ENCODE data around the gene LAMC1.

DNA sequence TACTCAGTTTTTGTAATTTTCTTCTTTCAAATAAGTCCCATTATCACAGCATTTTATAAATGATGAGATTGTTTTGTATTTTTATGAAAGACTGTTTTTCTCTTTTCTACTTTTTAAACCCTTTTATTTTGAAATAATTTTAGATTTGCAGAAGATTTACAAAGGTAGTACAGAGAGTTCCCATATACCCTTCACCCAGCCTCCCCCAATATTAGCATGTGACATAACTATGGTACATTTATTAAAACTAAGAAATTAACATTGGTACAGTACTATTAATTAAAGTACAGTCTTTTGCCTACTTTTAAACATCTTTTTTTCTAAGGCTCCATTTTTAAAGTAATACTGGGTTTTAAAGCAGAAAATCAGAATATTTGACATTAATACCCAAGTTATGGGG, 127.2 kb downstream of the LAMC1 start:
- TF ChIP-seq, protein P1, sequence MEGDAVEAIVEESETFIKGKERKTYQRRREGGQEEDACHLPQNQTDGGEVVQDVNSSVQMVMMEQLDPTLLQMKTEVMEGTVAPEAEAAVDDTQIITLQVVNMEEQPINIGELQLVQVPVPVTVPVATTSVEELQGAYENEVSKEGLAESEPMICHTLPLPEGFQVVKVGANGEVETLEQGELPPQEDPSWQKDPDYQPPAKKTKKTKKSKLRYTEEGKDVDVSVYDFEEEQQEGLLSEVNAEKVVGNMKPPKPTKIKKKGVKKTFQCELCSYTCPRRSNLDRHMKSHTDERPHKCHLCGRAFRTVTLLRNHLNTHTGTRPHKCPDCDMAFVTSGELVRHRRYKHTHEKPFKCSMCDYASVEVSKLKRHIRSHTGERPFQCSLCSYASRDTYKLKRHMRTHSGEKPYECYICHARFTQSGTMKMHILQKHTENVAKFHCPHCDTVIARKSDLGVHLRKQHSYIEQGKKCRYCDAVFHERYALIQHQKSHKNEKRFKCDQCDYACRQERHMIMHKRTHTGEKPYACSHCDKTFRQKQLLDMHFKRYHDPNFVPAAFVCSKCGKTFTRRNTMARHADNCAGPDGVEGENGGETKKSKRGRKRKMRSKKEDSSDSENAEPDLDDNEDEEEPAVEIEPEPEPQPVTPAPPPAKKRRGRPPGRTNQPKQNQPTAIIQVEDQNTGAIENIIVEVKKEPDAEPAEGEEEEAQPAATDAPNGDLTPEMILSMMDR (IDR thresholded peaks at IDR 0.05; ENCODE audit: poor library complexity, severe bottlenecking) = no peak
- no peak for TF ChIP-seq EP300 (conservative IDR thresholded peaks at IDR 0.05; ENCODE audit: poor library complexity, severe bottlenecking)
- TF ChIP-seq, protein P2, sequence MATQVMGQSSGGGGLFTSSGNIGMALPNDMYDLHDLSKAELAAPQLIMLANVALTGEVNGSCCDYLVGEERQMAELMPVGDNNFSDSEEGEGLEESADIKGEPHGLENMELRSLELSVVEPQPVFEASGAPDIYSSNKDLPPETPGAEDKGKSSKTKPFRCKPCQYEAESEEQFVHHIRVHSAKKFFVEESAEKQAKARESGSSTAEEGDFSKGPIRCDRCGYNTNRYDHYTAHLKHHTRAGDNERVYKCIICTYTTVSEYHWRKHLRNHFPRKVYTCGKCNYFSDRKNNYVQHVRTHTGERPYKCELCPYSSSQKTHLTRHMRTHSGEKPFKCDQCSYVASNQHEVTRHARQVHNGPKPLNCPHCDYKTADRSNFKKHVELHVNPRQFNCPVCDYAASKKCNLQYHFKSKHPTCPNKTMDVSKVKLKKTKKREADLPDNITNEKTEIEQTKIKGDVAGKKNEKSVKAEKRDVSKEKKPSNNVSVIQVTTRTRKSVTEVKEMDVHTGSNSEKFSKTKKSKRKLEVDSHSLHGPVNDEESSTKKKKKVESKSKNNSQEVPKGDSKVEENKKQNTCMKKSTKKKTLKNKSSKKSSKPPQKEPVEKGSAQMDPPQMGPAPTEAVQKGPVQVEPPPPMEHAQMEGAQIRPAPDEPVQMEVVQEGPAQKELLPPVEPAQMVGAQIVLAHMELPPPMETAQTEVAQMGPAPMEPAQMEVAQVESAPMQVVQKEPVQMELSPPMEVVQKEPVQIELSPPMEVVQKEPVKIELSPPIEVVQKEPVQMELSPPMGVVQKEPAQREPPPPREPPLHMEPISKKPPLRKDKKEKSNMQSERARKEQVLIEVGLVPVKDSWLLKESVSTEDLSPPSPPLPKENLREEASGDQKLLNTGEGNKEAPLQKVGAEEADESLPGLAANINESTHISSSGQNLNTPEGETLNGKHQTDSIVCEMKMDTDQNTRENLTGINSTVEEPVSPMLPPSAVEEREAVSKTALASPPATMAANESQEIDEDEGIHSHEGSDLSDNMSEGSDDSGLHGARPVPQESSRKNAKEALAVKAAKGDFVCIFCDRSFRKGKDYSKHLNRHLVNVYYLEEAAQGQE (IDR thresholded peaks at IDR 0.05; ENCODE audit: borderline replicate concordance) = no peak
- TF ChIP-seq EZH2 (IDR thresholded peaks at IDR 0.05; ENCODE audit: borderline replicate concordance, insufficient read depth, low read length, poor library complexity, severe bottlenecking) = no peak
- no peak for TF ChIP-seq POLR2AphosphoS5 (IDR thresholded peaks at IDR 0.05)
- no peak for TF ChIP-seq RAD21 (conservative IDR thresholded peaks at IDR 0.05)
- TF ChIP-seq TAF1 (IDR thresholded peaks at IDR 0.05; ENCODE audit: low read depth) = no peak
- TF ChIP-seq SMC3 (conservative IDR thresholded peaks at IDR 0.05; ENCODE audit: poor library complexity) = no peak

All from neural cell (in vitro differentiated cells).